ENCODE data around the gene POLR3GL.

DNA sequence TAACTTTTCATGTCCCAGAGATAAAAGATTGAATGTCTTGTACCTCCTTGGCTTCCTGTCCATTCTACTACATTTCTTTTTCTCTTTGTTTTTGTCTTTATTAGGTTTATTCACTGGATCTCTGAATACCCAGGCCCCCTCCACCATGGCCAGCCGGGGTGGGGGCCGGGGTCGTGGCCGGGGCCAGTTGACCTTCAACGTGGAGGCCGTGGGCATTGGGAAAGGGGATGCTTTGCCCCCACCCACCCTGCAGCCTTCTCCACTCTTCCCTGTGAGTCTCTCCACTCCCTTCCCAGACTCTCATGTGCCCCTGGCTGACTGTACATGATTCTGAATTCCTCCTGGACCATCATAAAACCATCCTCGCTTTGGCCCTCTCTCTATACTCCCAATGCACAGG is 10.2 kb downstream of the POLR3GL start:
- TF ChIP-seq POLR2AphosphoS5 (IDR thresholded peaks at IDR 0.05; ENCODE audit: borderline replicate concordance, low read depth, low read length), result no peak
- no peak for TF ChIP-seq EZH2 (IDR thresholded peaks at IDR 0.05)

Measured in SK-N-MC (cell line).